Adipocyte (in vitro differentiated cells): Measurements from ENCODE around the gene TAF10.

Experiments used
- DNase-seq: peaks from one replicate; pipeline ENCODE4 v3.0.0-alpha.2; 2015; ENCODE audit warnings: low read depth
- H3K27me3 ChIP-seq: replicated peaks from 2 replicates; pipeline ENCODE4 v1.7.0; 2013; ENCODE audit warnings: mild to moderate bottlenecking, low read length, moderate library complexity; ENCODE audit not compliant: control insufficient read depth, insufficient read depth
- H3K36me3 ChIP-seq: 2 replicates; pipeline ENCODE4 v1.7.0; 2013; ENCODE audit warnings: low read length, mild to moderate bottlenecking, moderate library complexity; ENCODE audit not compliant: control insufficient read depth, insufficient read depth, severe bottlenecking
- H3K4me1 ChIP-seq: 2 replicates; pipeline ENCODE4 v1.7.0; 2013; ENCODE audit warnings: mild to moderate bottlenecking, low read length, moderate library complexity; ENCODE audit not compliant: control insufficient read depth, insufficient read depth
- H3K4me3 ChIP-seq: 2 replicates; pipeline ENCODE4 v1.7.0; 2013; ENCODE audit warnings: mild to moderate bottlenecking, low read length, moderate library complexity
- H3K9ac ChIP-seq: 2 replicates; pipeline ENCODE4 v1.7.0; 2013; ENCODE audit warnings: mild to moderate bottlenecking, low read length, moderate library complexity
- H3K9me3 ChIP-seq: 2 replicates; pipeline ENCODE4 v1.7.0; 2013; ENCODE audit warnings: mild to moderate bottlenecking, low read length, moderate library complexity; ENCODE audit not compliant: control insufficient read depth

TAF10 gene

DNA sequence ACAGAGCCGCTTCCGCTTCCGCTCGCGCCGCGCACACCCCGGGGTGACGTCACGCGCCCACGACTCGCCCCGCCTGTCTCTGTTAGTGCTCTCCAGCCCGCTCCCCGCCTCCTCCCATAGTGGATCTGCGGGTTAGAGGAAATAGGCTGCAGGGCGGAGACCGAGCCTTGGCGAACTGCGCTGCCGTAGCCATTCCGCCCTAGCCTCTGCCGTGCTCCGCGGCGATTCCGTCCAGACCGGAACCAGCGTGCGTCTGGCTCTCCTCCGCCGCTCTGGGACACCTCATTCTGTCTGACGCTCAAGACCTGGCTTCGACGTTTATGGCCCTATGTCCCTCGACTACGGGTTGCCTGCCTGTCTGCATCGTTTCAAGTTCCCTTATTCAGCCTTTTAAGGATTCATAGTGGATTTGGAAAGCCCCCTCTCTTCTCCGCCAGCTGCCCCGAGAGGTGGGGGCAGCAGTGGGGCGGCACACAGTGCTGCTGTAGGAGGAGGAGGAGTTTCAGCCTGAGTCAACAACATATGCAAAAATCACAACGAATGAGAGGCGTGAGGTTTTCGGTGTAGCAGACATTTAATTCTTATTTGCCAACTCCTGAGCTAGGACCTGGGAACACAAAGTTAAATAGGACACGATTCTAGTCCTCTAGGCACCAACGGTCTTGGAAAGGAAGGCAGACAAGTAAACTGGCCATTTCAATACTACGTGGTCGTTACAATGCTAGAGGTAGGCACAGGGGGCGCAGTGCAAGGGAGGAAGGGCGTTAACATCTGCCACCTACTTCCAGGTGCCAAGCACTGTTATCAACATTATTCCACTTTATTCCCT, at the start of gene TAF10:
Gene TAF10 (minus strand): TSS at position 4 of the 829 bp plus-strand sequence. CDS start 27 bp downstream, outside the sequence.
- H3K36me3 ChIP-seq, result peaks cover 56% of the 10 kb centered on the region
- peak within 1 kb of the TSS; percentile 97 for H3K9ac ChIP-seq
- no peaks in the 10 kb centered on the region for H3K27me3 ChIP-seq
- H3K4me3 ChIP-seq, result peak within 1 kb of the TSS; percentile 88
- peaks cover 35% of the 10 kb centered on the region for H3K4me1 ChIP-seq
- no peaks in the 10 kb centered on the region for H3K9me3 ChIP-seq
- DNase-seq, result peak; percentile 99

DNA sequence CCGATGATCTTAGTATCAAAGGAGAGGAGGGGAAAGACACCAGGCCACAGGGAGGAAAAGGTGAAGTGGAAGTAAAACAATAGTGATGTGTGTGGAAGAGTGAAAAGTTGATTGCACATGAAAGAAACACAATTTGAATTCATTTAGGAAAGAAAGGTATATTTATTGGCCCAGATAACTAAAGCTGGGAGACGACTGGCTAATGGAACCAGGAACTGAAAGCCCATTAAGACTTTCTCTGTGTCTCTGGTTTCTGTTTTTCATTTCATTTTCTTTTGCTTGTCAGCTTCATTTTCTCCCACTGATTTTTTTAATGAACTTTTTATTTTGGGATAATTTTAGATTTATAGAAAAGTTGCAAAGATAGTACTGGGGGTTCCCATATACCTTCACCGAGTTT, 48.7 kb upstream of the TAF10 start:
- no peaks in the 10 kb centered on the region for H3K36me3 ChIP-seq
- H3K4me3 ChIP-seq, result no peak overlapping the region
- no peaks in the 10 kb centered on the region for H3K4me1 ChIP-seq
- H3K9me3 ChIP-seq, result no peaks in the 10 kb centered on the region
- no peaks in the 10 kb centered on the region for H3K27me3 ChIP-seq
- DNase-seq, result no peak
- no peak overlapping the region for H3K9ac ChIP-seq

DNA sequence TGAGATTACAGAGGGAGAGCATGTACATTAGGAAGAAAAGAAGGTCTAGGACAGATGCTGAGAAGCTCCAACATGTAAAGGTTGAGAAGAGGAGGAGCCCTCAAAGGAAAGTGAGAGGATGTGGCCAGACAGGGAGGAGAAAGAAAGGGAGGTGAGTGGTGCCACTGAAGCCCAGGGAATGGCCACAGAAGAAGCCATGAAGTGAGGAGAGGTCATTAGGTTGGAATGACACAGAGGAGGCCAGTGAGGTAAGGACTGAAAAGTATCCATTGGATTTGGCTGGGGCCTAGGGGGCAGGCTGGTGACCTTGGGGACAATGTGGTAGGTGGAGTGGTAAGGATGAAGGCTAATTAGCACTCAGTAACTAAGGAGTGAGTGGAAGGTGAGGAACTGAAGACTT, 46.6 kb upstream of the TAF10 start:
- Histone ChIP-seq H3K9me3 (no peaks in the 10 kb centered on the region), H3K9ac (no peak overlapping the region), H3K4me1 (no peaks in the 10 kb centered on the region), H3K27me3 (peaks cover 15% of the 10 kb centered on the region), H3K36me3 (no peaks in the 10 kb centered on the region), H3K4me3 (no peak overlapping the region)
- DNase-seq, result no peak

DNA sequence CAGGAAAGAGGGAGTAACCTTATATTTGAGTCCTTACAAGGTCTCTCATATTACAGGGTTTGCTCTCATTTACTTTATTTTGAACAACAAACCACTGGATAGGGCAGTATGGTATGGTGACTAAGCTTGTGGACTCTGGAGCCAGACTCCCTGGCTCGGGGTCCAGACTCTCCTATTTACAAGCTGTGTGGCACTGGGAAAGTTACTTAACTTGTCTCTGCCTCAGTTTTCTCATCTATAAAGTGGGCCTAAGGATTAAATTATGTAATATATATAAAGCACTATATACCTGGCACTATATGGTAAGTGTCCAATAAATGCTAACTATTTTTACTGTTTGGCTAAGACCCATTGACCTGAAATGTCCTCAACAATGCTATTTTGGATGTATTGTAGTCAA, 45.3 kb upstream of the TAF10 start:
- Histone ChIP-seq H3K27me3 (peaks cover 17% of the 10 kb centered on the region), H3K36me3 (no peaks in the 10 kb centered on the region), H3K4me1 (no peaks in the 10 kb centered on the region), H3K4me3 (no peak overlapping the region), H3K9ac (no peak overlapping the region), H3K9me3 (no peaks in the 10 kb centered on the region)
- DNase-seq, result peak; percentile 38

DNA sequence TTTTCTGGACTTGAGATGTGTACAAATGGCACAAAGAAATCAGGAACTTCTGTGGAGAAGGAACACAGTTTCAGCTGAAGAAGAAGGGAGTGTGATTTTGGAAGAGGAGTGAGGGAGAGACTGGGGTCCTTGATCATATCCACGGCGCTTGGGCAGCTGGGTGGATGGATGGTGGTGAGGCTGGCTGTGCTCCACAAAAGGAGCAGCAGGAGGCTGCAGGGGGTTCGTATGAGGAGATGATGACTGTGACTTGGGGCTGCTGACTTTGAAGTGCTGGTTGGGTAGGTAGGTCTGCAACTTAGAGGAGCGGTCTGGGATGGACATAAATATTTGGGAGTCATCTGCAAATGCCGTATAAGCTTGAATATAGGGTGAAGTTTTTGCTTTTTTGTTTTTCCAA, 44.9 kb upstream of the TAF10 start:
- no peak overlapping the region for H3K9ac ChIP-seq
- DNase-seq, result peak; percentile 32
- no peaks in the 10 kb centered on the region for H3K9me3 ChIP-seq
- H3K4me3 ChIP-seq, result no peak overlapping the region
- H3K4me1 ChIP-seq, result no peaks in the 10 kb centered on the region
- H3K27me3 ChIP-seq, result peaks cover 21% of the 10 kb centered on the region
- no peaks in the 10 kb centered on the region for H3K36me3 ChIP-seq

DNA sequence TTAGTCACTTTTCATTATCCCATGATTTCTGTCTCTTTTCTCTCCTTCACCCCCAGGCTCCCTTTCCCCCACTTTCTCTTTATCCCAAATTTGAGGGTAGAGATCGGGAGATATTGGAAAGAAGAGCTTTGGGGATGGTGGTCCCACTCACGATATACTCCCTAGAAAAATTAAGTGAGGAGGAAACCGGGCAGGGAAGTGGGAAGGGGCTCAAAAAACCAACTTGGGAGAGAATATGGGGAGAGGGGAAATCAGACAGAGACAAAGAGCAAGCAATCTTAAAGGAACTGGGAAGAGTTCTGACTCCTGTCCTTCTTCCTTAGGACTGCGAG, 44.5 kb upstream of the TAF10 start:
- H3K4me3 ChIP-seq, result no peak overlapping the region
- H3K9me3 ChIP-seq, result no peaks in the 10 kb centered on the region
- H3K4me1 ChIP-seq, result no peaks in the 10 kb centered on the region
- no peaks in the 10 kb centered on the region for H3K36me3 ChIP-seq
- peaks cover 25% of the 10 kb centered on the region for H3K27me3 ChIP-seq
- DNase-seq, result no peak
- no peak overlapping the region for H3K9ac ChIP-seq

DNA sequence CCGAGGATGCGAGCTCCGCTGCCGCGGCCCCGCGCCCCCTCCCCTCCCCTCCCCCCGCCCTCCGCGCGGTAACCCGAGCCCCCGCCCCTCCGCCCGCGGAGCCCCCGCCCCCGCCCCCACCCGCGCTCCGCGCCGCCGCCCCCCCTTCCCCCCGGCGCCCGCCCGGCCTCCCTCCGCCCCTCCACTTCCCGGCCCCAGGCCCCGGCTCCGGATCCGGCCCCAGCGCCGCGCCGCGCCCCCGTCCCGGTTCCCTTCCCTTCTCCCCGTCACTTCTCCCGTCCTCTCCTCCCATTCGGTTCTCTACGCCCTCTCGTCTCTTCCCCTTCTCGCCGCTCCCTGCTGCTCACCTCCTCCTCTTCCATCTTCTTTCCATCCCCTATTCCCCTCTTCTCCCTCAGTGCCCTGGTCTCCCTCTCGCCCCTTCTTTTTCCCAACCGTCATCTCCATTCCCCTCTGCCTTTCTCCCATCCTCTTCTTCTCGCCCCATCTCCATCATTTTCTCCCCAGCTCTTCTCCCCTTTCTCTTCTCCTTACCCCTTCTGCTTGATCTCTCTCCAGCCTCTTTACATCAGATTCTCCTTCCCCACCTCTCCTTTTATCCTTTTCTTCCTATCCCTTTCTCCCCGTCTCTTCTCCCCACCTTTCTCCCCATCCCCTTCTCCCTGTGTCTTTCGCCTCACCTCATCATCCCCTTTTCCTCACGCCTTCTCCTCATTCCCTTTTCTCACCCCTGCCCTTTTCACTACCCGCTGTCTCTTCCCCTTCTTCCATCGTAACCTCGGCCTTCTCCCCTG, 44.0 kb upstream of the TAF10 start, which contains the start of gene DCHS1:
Gene DCHS1 (minus strand): TSS at position 20 of the 794 bp plus-strand sequence. CDS start 14,196 bp downstream, outside the sequence.
- no peaks in the 10 kb centered on the region for H3K4me1 ChIP-seq
- H3K27me3 ChIP-seq, result peaks cover 26% of the 10 kb centered on the region
- no peak within 1 kb of the TSS for H3K4me3 ChIP-seq
- DNase-seq, result peak; percentile 77
- H3K36me3 ChIP-seq, result no peaks in the 10 kb centered on the region
- H3K9me3 ChIP-seq, result no peaks in the 10 kb centered on the region
- H3K9ac ChIP-seq, result no peak within 1 kb of the TSS

DNA sequence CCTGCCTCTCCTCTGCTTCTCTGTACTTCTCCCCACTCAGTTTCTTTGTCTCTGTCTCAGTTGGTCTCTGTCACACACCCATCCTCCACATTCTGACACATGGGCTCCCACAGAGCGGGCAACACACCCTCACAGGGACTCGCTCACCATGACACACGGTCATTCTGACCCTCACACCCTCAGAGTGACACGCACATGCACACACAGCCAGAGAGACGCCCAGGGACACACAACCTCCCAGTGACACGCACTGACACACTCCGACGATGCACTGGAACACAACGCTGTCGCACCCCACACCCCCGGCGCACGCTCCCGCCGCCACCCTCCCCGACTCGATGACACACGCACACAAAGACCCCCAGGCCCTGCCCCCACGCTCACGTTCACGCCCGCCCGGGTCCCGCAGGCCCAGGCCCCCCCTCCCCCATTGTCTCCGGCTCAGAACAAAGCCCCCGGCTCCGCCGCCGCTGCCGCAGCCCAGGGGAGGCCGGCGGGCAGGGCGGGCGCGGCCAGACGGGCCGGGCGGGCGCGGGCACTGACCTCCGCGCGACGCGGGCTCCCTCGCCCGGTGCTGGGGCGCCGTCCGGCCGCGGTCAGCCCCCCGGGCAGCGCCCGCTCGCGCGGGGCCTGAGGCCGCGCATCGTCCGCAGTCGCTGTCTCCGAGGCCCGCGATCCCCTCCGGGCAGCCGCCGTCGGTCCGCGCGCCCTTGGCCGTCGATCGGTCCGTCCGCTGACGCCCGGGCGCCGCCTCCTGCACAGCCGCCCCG, 43.2 kb upstream of the TAF10 start:
- H3K4me3 ChIP-seq, result no peak overlapping the region

DNA sequence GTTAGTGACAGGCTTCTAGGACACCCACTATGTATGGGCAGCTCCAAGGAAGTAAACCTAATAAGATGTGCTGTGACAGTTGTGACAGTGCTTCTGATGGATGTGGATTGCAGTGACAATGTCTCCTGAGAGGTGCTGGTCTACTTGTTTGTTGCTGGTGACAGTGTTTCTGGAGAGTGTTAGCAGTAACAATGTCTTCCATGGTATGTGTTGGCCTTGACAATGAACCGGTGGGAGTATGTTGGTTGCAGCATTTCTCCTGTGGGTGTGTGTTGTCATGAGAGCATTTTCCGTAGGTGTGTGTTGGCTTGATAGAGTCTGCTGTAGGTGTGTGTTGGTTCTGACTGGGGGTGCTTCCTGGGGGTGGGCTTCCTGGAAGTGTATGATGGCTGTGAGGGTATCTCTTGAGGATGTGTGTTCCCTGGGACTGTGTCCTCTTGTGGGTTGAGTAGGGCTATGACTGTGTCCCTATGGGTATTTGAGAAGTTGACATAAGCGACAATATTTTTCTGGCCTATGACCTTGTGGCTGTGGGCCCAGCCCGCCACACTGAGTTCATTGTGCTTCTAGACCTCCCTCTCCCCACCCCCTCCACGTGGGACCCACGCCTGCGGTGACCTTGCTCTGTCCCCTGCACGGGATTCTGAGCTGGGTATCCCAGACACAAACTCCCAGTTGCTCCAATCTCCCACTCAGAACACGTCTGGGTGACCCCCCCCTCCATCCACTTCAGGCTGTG, 42.4 kb upstream of the TAF10 start:
- Histone ChIP-seq H3K36me3 (no peaks in the 10 kb centered on the region), H3K27me3 (peaks cover 40% of the 10 kb centered on the region), H3K4me1 (no peaks in the 10 kb centered on the region), H3K4me3 (no peak overlapping the region), H3K9me3 (no peaks in the 10 kb centered on the region), H3K9ac (no peak overlapping the region)
- DNase-seq, result no peak

More for the DNA sequence above, 43.2 kb upstream of the TAF10 start:
- Histone ChIP-seq H3K9ac (no peak overlapping the region), H3K4me1 (no peaks in the 10 kb centered on the region), H3K27me3 (peaks cover 32% of the 10 kb centered on the region), H3K9me3 (no peaks in the 10 kb centered on the region), H3K36me3 (no peaks in the 10 kb centered on the region)
- DNase-seq, result peak; percentile 64

DNA sequence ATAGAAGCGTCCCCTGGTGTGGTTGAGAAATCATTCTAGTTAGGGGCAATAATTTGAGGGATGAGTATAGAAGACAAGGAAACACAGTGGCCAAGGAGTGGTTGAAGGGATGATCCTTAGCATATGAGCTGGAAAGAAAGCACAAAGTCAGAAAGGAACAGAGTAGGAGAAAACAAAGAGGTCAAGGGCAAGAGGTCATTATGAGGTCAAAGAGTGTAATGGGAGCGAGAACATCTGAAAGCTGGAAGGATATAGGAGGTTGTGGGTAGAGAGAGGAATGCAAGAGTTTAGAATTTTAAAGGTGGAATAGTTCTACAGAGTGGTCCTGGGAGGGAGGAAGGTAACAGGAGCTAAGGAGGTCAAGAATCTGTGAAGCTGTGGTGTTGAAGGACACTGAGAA, 41.6 kb upstream of the TAF10 start:
- Histone ChIP-seq H3K4me3 (no peak overlapping the region), H3K4me1 (no peaks in the 10 kb centered on the region), H3K9me3 (no peaks in the 10 kb centered on the region), H3K27me3 (peaks cover 46% of the 10 kb centered on the region), H3K9ac (no peak overlapping the region), H3K36me3 (no peaks in the 10 kb centered on the region)
- DNase-seq, result no peak
